K562 (cell line): Measurements from ENCODE around the gene COG4. TPM values are rescaled to one million over a fixed set of nuclear protein-coding genes. Genes with fewer than 3 reads are reported as not detected.

Experiments
- ARID1B ChIP-seq: fragments of 450-650 bp; IDR thresholded peaks from 2 replicates; pipeline ENCODE4 v1.6.1; 2016; ENCODE audit warnings: antibody characterized with exemption, mild to moderate bottlenecking, inconsistent platforms
- CREB1 ChIP-seq, 2 experiments: sonication (generic) in 1 of 2; formaldehyde crosslinking in 1 of 2; IDR thresholded peaks; 2 replicates each; pipeline versions ENCODE4 v1.6.1 to v1.8.0; 2012 to 2022; ENCODE audit warnings: inconsistent platforms in 1 of 2, mild to moderate bottlenecking in 1 of 2, missing genetic modification reagents in 1 of 2, moderate library complexity in 1 of 2
- DMBX1 ChIP-seq: fragments of 250-450 bp; sonication (Bioruptor Pico); IDR thresholded peaks from 2 replicates; pipeline ENCODE4 v1.8.0; 2022; ENCODE audit warnings: inconsistent platforms, mild to moderate bottlenecking, moderate library complexity, borderline replicate concordance
- E2F8 ChIP-seq: fragments of 450-650 bp; IDR thresholded peaks from 2 replicates; pipeline ENCODE4 v1.7.1; 2018; ENCODE audit warnings: mild to moderate bottlenecking, low read depth; ENCODE audit not compliant: partially characterized antibody
- FOXK1 ChIP-seq: sonication (generic); formaldehyde crosslinking; IDR thresholded peaks from 2 replicates; pipeline ENCODE4 v1.8.0; 2022; ENCODE audit warnings: missing genetic modification reagents, mild to moderate bottlenecking, borderline replicate concordance
- GTF2A2 ChIP-seq: IDR thresholded peaks from 2 replicates; pipeline ENCODE4 v1.6.1; 2016; ENCODE audit warnings: mild to moderate bottlenecking, missing genetic modification characterization, missing compliant biosample characterization
- JUND ChIP-seq, 2 experiments: IDR thresholded peaks; 2 replicates in 1 of 2; 3 replicates in 1 of 2; pipeline ENCODE4 v1.6.1; 2011; ENCODE audit warnings: borderline replicate concordance in 2 of 2, low read depth in 2 of 2, low read length in 2 of 2, improper control_type of control experiment in 1 of 2, missing biosample characterization in 1 of 2, missing genetic modification characterization in 1 of 2, missing genetic modification reagents in 1 of 2
- RAD51 ChIP-seq: fragments of 450-650 bp; IDR thresholded peaks from 2 replicates; pipeline ENCODE4 v1.7.1; 2016; ENCODE audit warnings: low read depth, mild to moderate bottlenecking, borderline replicate concordance
- RBM17 ChIP-seq: fragments of 200-400 bp; formaldehyde crosslinking; IDR thresholded peaks from 2 replicates; pipeline ENCODE4 v1.6.1; 2017; ENCODE audit warnings: low read depth, mild to moderate bottlenecking, low read length, borderline replicate concordance
- SAP30 ChIP-seq: fragments of 200-600 bp; sonication (generic); IDR thresholded peaks from 2 replicates; pipeline ENCODE4 v1.6.1; 2012; ENCODE audit warnings: borderline replicate concordance, low read depth, mild to moderate bottlenecking, moderate library complexity, low read length, control low read depth, inconsistent platforms; ENCODE audit not compliant: insufficient read depth, poor library complexity, severe bottlenecking
- SETDB1 ChIP-seq: IDR thresholded peaks from one replicate; pipeline ENCODE4 v1.6.1; 2012; ENCODE audit warnings: low read length, control low read depth, inconsistent platforms
- TOE1 ChIP-seq, 2 experiments: fragments of 450-650 bp in 1 of 2; sonication (generic) in 1 of 2; formaldehyde crosslinking in 1 of 2; IDR thresholded peaks; 2 replicates each; pipeline versions ENCODE4 v1.7.1 to v1.8.0; 2016 to 2022; ENCODE audit warnings: borderline replicate concordance in 2 of 2, mild to moderate bottlenecking in 2 of 2, antibody characterized with exemption in 1 of 2, inconsistent platforms in 1 of 2, low read depth in 1 of 2, missing genetic modification reagents in 1 of 2, moderate library complexity in 1 of 2
- polyA plus RNA-seq, 8 experiments: library from polyadenylated mRNA; depleted of rRNA in 4 of 8; stranded (reverse) in 5 of 8; unstranded in 3 of 8; fragments of >200 nt; fragmentation: Nextera tagmentation in 2 of 8; fragmentation: Illumina TruSeq in 1 of 8; extraction: Ambion mirVana in 2 of 8; extraction: Trizol in 1 of 8; gene quantifications; 2 replicates each; pipeline versions ENCODE4 v1.2.1 to v1.2.3, GENCODE V29; 2011 to 2014; ENCODE audit warnings: inconsistent platforms in 1 of 8, missing spikeins in 1 of 8
- total RNA-seq, 7 experiments: library from RNA; depleted of rRNA in 6 of 7; stranded (reverse); fragments of >200 nt in 6 of 7; fragmentation: Illumina TruSeq in 2 of 7; extraction: Trizol in 2 of 7; gene quantifications; 2 replicates each; pipeline versions ENCODE4 v1.2.1 to v1.2.3, GENCODE V29; 2011 to 2021; ENCODE audit warnings: low replicate concordance in 1 of 7
- TF ChIP-seq, protein P1 (sequence below): fragments of 200-800 bp; sonication (Bioruptor generic); IDR thresholded peaks from 2 replicates; pipeline ENCODE4 v1.6.1; 2017; ENCODE audit warnings: missing genetic modification characterization, missing compliant biosample characterization

The COG4 gene
- total and polyA plus RNA-seq, 9 of the 15 experiments (the other 6 are each of a cell fraction or from before 2014, with no cell fraction given) = 13.7 to 73.9 (median 44.2) TPM

DNA sequence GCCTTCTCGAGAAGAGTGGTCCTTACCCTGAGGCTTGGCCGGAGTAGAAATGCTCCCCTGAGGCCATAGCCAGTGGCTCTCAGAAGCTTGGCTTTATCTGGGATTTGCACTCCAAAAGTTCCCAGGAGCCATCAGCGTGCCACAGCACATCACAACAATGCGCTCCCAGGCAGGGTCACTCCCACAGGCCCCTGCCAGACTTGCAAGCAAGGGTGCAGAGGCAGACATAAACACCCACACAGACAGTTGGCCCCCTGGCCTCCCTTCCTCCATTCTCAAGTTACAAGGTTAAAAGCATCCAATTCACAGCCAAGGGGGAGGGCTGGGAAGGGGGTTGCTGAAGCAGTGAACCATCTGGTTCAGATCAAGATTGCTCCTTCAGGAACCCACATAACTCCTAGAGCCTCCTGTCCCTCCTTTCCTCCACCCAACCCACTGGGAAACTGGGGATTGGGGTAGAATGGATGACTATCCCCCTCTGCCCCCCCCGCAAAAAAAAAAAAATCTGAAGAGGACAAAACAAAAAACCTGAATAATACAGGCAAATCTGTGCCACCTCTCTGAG, 86.3 kb downstream of the COG4 start (continued):
- TF ChIP-seq E2F8 (no peak), SETDB1 (no peak), TOE1 (IDR thresholded peaks at IDR 0.05; ENCODE audit: borderline replicate concordance) (no peak), TOE1 (CRISPR knock-in tag; IDR thresholded peaks at IDR 0.05; ENCODE audit: borderline replicate concordance, low read depth) (no peak), CREB1 (IDR thresholded peaks at IDR 0.05) (peak; percentile 37; the same call in 1 of the 2 replicates), CREB1 (CRISPR knock-in tag; IDR thresholded peaks at IDR 0.05) (no peak), GTF2A2 (tag) (no peak), RAD51 (no peak), FOXK1 (CRISPR knock-in tag) (0 out of 2 replicates have a peak, but pooled peaks have one; percentile 50), SAP30 (no peak), ARID1B (peak; percentile 77), JUND (IDR thresholded peaks at IDR 0.05; ENCODE audit: borderline replicate concordance, low read depth, low read length) (peak; percentile 60; the same call in 1 of the 2 replicates), JUND (tag; IDR thresholded peaks at IDR 0.05; ENCODE audit: borderline replicate concordance, low read depth, low read length) (peak; percentile 66; the same call in 1 of the 3 replicates), RBM17 (no peak), DMBX1 (peak; percentile 70; the same call in 1 of the 2 replicates)
- TF ChIP-seq, protein P1, sequence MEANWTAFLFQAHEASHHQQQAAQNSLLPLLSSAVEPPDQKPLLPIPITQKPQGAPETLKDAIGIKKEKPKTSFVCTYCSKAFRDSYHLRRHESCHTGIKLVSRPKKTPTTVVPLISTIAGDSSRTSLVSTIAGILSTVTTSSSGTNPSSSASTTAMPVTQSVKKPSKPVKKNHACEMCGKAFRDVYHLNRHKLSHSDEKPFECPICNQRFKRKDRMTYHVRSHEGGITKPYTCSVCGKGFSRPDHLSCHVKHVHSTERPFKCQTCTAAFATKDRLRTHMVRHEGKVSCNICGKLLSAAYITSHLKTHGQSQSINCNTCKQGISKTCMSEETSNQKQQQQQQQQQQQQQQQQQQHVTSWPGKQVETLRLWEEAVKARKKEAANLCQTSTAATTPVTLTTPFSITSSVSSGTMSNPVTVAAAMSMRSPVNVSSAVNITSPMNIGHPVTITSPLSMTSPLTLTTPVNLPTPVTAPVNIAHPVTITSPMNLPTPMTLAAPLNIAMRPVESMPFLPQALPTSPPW = peak; percentile 92
